Liver (tissue), 9 donors: ENCODE results near the gene TXNL1. TPM values are rescaled to one million over a fixed set of nuclear protein-coding genes. Genes with fewer than 3 reads are reported as not detected.

Experiments used
- DNase-seq: peaks from one replicate; pipeline ENCODE4 v3.0.0-alpha.2; 2017; ENCODE audit warnings: low spot score
- H3K27ac ChIP-seq, 2 donors: one replicate each; pipeline ENCODE4 v1.7.0; 2013; ENCODE audit warnings: inconsistent platforms in 2 of 2, low read length in 2 of 2, control low read depth in 1 of 2, low read depth in 1 of 2, mild to moderate bottlenecking in 1 of 2
- H3K27me3 ChIP-seq, 4 donors: one replicate each; pipeline versions ENCODE4 v1.6.1 to v1.7.0; 2013; ENCODE audit warnings: low read length in 3 of 4, inconsistent platforms in 1 of 4, mild to moderate bottlenecking in 1 of 4, moderate library complexity in 1 of 4; ENCODE audit not compliant: control insufficient read depth in 4 of 4, insufficient read depth in 4 of 4
- H3K36me3 ChIP-seq, 4 donors: one replicate each; pipeline versions ENCODE4 v1.6.1 to v1.7.0; 2013; ENCODE audit warnings: low read length in 3 of 4, mild to moderate bottlenecking in 3 of 4, low read depth in 1 of 4, moderate library complexity in 1 of 4; ENCODE audit not compliant: control insufficient read depth in 4 of 4, insufficient read depth in 3 of 4
- H3K4me1 ChIP-seq, 4 donors: one replicate each; pipeline versions ENCODE4 v1.6.1 to v1.7.0; 2013; ENCODE audit warnings: low read length in 3 of 4, mild to moderate bottlenecking in 3 of 4, moderate library complexity in 1 of 4; ENCODE audit not compliant: control insufficient read depth in 4 of 4, insufficient read depth in 4 of 4
- H3K4me3 ChIP-seq, 3 donors: one replicate each; pipeline versions ENCODE4 v1.6.1 to v1.7.0; 2013; ENCODE audit warnings: low read length in 3 of 3, control low read depth in 1 of 3, low read depth in 1 of 3, mild to moderate bottlenecking in 1 of 3
- H3K9ac ChIP-seq, 2 donors: one replicate each; pipeline ENCODE4 v1.7.0; 2013; ENCODE audit warnings: low read length in 2 of 2, mild to moderate bottlenecking in 2 of 2, moderate library complexity in 2 of 2, control low read depth in 1 of 2, low read depth in 1 of 2
- H3K9me3 ChIP-seq, 4 donors: one replicate each; pipeline versions ENCODE4 v1.6.1 to v1.7.0; 2013; ENCODE audit warnings: low read length in 3 of 4; ENCODE audit not compliant: control insufficient read depth in 4 of 4
- EGR1 ChIP-seq, 2 donors: IDR thresholded peaks; 2 replicates each; pipeline ENCODE4 v1.6.1; 2016 to 2018; ENCODE audit warnings: antibody characterized with exemption in 2 of 2, low read depth in 2 of 2
- FOXA1 ChIP-seq: IDR thresholded peaks from 2 replicates; pipeline ENCODE4 v1.6.1; 2016; ENCODE audit warnings: antibody characterized with exemption
- FOXA2 ChIP-seq: IDR thresholded peaks from 2 replicates; pipeline ENCODE4 v1.6.1; 2016; ENCODE audit warnings: antibody characterized with exemption
- GABPA ChIP-seq, 2 donors: IDR thresholded peaks in 1 of 2; conservative IDR thresholded peaks in 1 of 2; 2 replicates each; pipeline ENCODE4 v1.6.1; 2016; ENCODE audit warnings: antibody characterized with exemption in 2 of 2, mild to moderate bottlenecking in 1 of 2, moderate library complexity in 1 of 2
- HNF4A ChIP-seq, 2 donors: conservative IDR thresholded peaks; 2 replicates each; pipeline ENCODE4 v1.6.1; 2016; ENCODE audit warnings: antibody characterized with exemption in 2 of 2, mild to moderate bottlenecking in 2 of 2
- HNF4G ChIP-seq: IDR thresholded peaks from 2 replicates; pipeline ENCODE4 v1.6.1; 2016; ENCODE audit warnings: antibody characterized with exemption
- JUND ChIP-seq, 2 donors: IDR thresholded peaks; 2 replicates each; pipeline ENCODE4 v1.6.1; 2016; ENCODE audit warnings: antibody characterized with exemption in 2 of 2
- NR2F2 ChIP-seq: IDR thresholded peaks from 2 replicates; pipeline ENCODE4 v1.6.1; 2016; ENCODE audit warnings: antibody characterized with exemption
- RAD21 ChIP-seq, 2 donors: IDR thresholded peaks; 2 replicates each; pipeline ENCODE4 v1.6.1; 2016; ENCODE audit warnings: antibody characterized with exemption in 2 of 2, mild to moderate bottlenecking in 2 of 2
- RXRA ChIP-seq, 2 donors: IDR thresholded peaks; 2 replicates each; pipeline ENCODE4 v1.6.1; 2017 to 2018; ENCODE audit warnings: antibody characterized with exemption in 2 of 2, mild to moderate bottlenecking in 1 of 2
- SP1 ChIP-seq: IDR thresholded peaks from 2 replicates; pipeline ENCODE4 v1.6.1; 2018; ENCODE audit warnings: antibody characterized with exemption, mild to moderate bottlenecking
- TAF1 ChIP-seq: conservative IDR thresholded peaks from 2 replicates; pipeline ENCODE4 v1.6.1; 2016; ENCODE audit warnings: antibody characterized with exemption, mild to moderate bottlenecking
- YY1 ChIP-seq: IDR thresholded peaks from 2 replicates; pipeline ENCODE4 v1.6.1; 2016; ENCODE audit warnings: antibody characterized with exemption, mild to moderate bottlenecking
- WGBS: extraction: QIAGEN DNeasy Blood & Tissue Kit; methylation state at CpG from one replicate; pipeline ENCODE4 v1.1.7; 2013; 5-methylcytosine and 5-hydroxymethylcytosine counted together
- polyA plus RNA-seq, 2 donors: library from polyadenylated mRNA; stranded (reverse) in 1 of 2; unstranded in 1 of 2; fragments of 200-250 nt in 1 of 2; fragments of >200 nt in 1 of 2; fragmentation: Nextera tagmentation in 1 of 2; extraction: Ambion mirVana in 1 of 2; gene quantifications; one replicate each; pipeline versions ENCODE4 v1.2.1 to v1.2.3, GENCODE V29; 2013 to 2015
- total RNA-seq, 2 donors: library from RNA; depleted of rRNA; stranded (reverse); fragments of >200 nt; gene quantifications; one replicate each; pipeline ENCODE4 v1.2.3, GENCODE V29; 2014
- TF ChIP-seq, protein P1 (sequence below): IDR thresholded peaks from 2 replicates; pipeline ENCODE4 v1.6.1; 2016; ENCODE audit warnings: antibody characterized with exemption
- TF ChIP-seq, protein P2 (sequence below): fragments of 150-350 bp; IDR thresholded peaks from 2 replicates; pipeline ENCODE4 v1.5.1; 2017; ENCODE audit warnings: improper control_type of control experiment, low read depth, low read length; ENCODE audit not compliant: missing input control
- TF ChIP-seq, protein P3 (sequence below): IDR thresholded peaks from 2 replicates; pipeline ENCODE4 v1.6.1; 2016; ENCODE audit warnings: antibody characterized with exemption
- TF ChIP-seq, protein P4 (sequence below): IDR thresholded peaks from 2 replicates; pipeline ENCODE4 v1.6.1; 2016; ENCODE audit warnings: antibody characterized with exemption, mild to moderate bottlenecking
- TF ChIP-seq, protein P5 (sequence below): IDR thresholded peaks from 2 replicates; pipeline ENCODE4 v1.6.1; 2016; ENCODE audit warnings: antibody characterized with exemption
- donor health status: healthy.
- donor health status: healthy.
- donor health status: healthy.
- donor health status: healthy.
- donor health status: healthy.

TXNL1 gene
- total and polyA plus RNA-seq, 4 donors = 23.1 to 65.7 (median 33.9) TPM

DNA sequence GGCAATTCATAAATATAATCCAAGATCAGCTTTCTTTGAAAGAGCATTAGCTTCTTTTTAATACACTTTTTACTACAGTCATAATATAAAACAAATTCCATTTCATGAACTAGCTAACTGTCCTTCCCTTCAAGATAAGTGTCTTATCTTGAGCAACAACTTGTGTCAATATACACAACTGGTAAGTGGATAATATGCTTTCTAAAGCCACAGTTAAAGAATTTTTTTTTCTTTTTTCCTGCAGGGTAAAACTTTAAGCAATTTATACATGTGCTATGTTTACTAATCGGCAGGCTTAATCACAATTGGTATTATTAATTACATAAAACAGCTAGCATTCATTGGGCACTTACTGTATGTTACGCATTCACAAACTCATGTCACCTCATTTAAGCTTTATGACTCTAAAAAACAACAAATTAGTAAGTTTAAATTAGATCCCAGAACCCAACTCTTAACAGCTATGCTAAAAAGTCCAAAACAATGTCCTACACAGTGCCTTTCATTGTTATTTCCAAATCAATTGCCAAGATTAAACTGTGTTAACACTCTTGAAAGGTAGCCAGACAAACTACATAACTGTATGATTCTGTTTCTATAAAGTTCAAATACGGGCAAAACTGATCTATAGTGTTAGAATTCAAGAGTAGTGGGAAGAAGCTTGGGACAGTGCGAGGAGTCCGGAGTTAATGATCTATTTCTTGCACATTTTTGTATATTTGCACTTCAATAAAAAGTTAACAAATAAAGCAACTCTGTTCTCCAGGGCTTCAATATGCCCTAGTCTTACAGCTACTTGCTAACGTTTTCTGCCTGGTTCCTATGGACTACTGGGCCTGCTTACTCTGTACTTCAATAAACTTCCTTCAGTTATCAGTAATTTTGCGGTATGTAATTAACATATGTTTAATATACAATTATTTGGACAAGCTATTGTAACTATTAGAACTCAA is 6.0 kb downstream of the TXNL1 start:
- no peak for DNase-seq
- Histone ChIP-seq H3K27ac (no peak overlapping the region), H3K9me3 (no peaks in the 10 kb centered on the region), H3K36me3 (peaks cover 0 to 4% (median 0%) of the 10 kb centered on the region in 4 donors), H3K4me3 (no peak overlapping the region), H3K4me1 (peaks cover 5 to 37% (median 23%) of the 10 kb centered on the region in 4 donors), H3K9ac (no peak overlapping the region), H3K27me3 (no peaks in the 10 kb centered on the region)
- TF ChIP-seq, protein P1, sequence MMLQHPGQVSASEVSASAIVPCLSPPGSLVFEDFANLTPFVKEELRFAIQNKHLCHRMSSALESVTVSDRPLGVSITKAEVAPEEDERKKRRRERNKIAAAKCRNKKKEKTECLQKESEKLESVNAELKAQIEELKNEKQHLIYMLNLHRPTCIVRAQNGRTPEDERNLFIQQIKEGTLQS = no peak
- TF ChIP-seq SP1 (no peak), FOXA2 (no peak), FOXA1 (no peak), HNF4A (conservative IDR thresholded peaks at IDR 0.05) (no peak)
- 47% methylated on average over 7 of the region's 7 CpGs for WGBS

DNA sequence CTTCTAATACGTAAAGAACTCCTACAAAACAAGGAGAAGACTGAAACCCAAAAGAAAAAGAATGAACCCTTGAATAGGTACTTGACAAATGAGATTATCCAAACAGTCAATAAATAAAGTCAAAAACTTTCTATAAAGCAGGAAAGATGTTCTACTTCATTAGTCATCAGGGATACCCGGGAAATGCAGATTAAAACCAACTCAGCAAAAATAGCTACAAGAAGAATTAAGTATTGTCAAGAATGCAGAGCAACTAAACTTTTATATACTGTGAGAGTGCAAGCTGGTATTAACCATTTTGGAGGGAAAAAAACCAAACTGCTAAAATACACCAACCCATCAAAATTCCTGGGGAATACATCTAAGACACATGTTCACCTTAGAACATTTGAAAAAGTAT is 10.4 kb downstream of the TXNL1 start:
- no peak for DNase-seq
- H3K4me3 ChIP-seq = no peak overlapping the region
- no peak overlapping the region for H3K27ac ChIP-seq
- H3K27me3 ChIP-seq = no peaks in the 10 kb centered on the region
- TF ChIP-seq HNF4A (conservative IDR thresholded peaks at IDR 0.05) (no peak), JUND (IDR thresholded peaks at IDR 0.05) (no peak), YY1 (no peak), HNF4G (no peak), FOXA1 (no peak), GABPA (IDR thresholded peaks at IDR 0.05 in 1 of 2, conservative IDR thresholded peaks at IDR 0.05 in 1 of 2) (no peak), FOXA2 (no peak), NR2F2 (no peak), EGR1 (IDR thresholded peaks at IDR 0.05; ENCODE audit: low read depth in 2 of 2) (no peak), SP1 (no peak), TAF1 (no peak), RAD21 (IDR thresholded peaks at IDR 0.05) (no peak), RXRA (IDR thresholded peaks at IDR 0.05) (no peak)
- TF ChIP-seq, protein P2, sequence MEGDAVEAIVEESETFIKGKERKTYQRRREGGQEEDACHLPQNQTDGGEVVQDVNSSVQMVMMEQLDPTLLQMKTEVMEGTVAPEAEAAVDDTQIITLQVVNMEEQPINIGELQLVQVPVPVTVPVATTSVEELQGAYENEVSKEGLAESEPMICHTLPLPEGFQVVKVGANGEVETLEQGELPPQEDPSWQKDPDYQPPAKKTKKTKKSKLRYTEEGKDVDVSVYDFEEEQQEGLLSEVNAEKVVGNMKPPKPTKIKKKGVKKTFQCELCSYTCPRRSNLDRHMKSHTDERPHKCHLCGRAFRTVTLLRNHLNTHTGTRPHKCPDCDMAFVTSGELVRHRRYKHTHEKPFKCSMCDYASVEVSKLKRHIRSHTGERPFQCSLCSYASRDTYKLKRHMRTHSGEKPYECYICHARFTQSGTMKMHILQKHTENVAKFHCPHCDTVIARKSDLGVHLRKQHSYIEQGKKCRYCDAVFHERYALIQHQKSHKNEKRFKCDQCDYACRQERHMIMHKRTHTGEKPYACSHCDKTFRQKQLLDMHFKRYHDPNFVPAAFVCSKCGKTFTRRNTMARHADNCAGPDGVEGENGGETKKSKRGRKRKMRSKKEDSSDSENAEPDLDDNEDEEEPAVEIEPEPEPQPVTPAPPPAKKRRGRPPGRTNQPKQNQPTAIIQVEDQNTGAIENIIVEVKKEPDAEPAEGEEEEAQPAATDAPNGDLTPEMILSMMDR = no peak
- TF ChIP-seq, protein P1 = no peak
- TF ChIP-seq, protein P3, sequence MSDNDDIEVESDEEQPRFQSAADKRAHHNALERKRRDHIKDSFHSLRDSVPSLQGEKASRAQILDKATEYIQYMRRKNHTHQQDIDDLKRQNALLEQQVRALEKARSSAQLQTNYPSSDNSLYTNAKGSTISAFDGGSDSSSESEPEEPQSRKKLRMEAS = no peak
- TF ChIP-seq, protein P4, sequence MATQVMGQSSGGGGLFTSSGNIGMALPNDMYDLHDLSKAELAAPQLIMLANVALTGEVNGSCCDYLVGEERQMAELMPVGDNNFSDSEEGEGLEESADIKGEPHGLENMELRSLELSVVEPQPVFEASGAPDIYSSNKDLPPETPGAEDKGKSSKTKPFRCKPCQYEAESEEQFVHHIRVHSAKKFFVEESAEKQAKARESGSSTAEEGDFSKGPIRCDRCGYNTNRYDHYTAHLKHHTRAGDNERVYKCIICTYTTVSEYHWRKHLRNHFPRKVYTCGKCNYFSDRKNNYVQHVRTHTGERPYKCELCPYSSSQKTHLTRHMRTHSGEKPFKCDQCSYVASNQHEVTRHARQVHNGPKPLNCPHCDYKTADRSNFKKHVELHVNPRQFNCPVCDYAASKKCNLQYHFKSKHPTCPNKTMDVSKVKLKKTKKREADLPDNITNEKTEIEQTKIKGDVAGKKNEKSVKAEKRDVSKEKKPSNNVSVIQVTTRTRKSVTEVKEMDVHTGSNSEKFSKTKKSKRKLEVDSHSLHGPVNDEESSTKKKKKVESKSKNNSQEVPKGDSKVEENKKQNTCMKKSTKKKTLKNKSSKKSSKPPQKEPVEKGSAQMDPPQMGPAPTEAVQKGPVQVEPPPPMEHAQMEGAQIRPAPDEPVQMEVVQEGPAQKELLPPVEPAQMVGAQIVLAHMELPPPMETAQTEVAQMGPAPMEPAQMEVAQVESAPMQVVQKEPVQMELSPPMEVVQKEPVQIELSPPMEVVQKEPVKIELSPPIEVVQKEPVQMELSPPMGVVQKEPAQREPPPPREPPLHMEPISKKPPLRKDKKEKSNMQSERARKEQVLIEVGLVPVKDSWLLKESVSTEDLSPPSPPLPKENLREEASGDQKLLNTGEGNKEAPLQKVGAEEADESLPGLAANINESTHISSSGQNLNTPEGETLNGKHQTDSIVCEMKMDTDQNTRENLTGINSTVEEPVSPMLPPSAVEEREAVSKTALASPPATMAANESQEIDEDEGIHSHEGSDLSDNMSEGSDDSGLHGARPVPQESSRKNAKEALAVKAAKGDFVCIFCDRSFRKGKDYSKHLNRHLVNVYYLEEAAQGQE = no peak
- TF ChIP-seq, protein P5, sequence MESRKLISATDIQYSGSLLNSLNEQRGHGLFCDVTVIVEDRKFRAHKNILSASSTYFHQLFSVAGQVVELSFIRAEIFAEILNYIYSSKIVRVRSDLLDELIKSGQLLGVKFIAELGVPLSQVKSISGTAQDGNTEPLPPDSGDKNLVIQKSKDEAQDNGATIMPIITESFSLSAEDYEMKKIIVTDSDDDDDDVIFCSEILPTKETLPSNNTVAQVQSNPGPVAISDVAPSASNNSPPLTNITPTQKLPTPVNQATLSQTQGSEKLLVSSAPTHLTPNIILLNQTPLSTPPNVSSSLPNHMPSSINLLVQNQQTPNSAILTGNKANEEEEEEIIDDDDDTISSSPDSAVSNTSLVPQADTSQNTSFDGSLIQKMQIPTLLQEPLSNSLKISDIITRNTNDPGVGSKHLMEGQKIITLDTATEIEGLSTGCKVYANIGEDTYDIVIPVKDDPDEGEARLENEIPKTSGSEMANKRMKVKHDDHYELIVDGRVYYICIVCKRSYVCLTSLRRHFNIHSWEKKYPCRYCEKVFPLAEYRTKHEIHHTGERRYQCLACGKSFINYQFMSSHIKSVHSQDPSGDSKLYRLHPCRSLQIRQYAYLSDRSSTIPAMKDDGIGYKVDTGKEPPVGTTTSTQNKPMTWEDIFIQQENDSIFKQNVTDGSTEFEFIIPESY = no peak
- H3K9ac ChIP-seq = no peak overlapping the region
- peaks cover 9 to 19% (median 12%) of the 10 kb centered on the region in 4 donors for H3K4me1 ChIP-seq
- WGBS = 84% methylated on average over 2 of the region's 2 CpGs
- no peaks in the 10 kb centered on the region for H3K9me3 ChIP-seq
- H3K36me3 ChIP-seq = peaks cover 0 to 17% (median 5%) of the 10 kb centered on the region in 4 donors
